GM11168 (cell line): Measurements from ENCODE around the gene DEFB116.
"Not testable (repeated sequence)": the region's sequence is repeated elsewhere in the genome, so short reads cannot be mapped to it uniquely, and the experiment has no call there.

Experiments used
- in situ Hi-C: fragments of 300-500 bp; cut with MboI; formaldehyde crosslinking; loops from one replicate; pipeline ENCODE4 v1.12.0; 2022; ENCODE audit warnings: low sequenced_read_pairs; ENCODE audit not compliant: unreplicated experiment

The DEFB116 gene

DNA sequence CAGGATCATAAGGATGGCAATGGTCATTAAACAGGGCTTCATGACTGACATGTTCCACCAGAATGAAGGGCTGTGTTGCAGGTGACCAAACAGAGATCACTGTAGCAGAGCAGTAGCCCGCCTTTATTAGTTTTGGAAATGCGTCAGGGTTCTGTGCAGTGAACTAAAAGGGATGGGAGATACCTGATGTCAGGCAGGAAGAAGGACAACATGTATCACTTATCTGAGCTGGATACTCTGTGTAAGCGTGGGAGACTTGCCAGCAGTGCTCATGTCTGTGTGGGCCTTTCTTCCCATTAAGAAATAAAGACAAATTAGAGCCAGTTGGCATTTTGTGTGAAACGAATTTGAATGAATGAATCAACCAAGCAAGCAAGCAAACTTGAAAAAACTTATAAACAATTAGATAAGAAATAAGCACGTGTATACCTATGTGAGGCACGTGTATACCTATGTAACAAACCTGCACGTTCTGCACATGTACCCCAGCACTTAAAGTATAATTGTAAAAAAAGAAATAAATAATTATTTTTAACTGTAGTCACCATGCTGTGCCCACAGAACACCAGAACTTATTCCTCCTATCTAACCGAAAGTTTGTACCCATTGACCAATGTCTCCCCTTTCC lies at the start of gene DEFB116:
DEFB116 (minus strand) TSS at position 51 of the 628 bp plus-strand sequence; CDS start at position 51, 0 bp downstream.
- in situ Hi-C loops = no loop called here

GRCh38 chr20:31355981-31356380 lies 47.6 kb upstream of the DEFB116 start:
- in situ Hi-C loops = no loop called here

GRCh38 chr20:31341470-31341869 lies 33.1 kb upstream of the DEFB116 start:
- in situ Hi-C loops = no loop called here

DNA sequence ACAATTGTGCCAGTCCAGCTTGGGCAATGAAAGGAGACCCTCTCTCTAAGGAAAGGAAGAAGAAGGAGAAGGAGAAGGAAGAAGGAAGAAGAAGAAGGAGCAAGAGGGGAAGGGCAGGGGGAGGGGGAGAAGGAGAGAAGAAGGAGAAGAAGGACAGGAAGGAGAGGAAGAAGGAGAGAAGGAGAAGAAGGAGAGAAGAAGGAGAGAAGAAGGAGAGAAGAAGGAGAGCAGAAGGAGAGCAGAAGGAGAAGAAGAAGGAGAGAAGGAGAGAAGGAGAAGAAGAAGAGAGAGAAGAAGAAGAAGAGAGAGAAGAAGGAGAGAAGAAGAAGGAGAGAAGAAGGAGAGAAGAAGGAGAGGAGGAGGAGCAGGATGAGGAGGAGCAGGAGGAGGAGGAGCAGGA lies 22.5 kb upstream of the DEFB116 start:
- in situ Hi-C loops = no loop called here

- in situ Hi-C loops = no loop called here
Observed at GRCh38 chr20:31322504-31322903, 14.1 kb upstream of the DEFB116 start.

- in situ Hi-C loops = not testable (repeated sequence)
Observed at GRCh38 chr20:31284964-31285363, 23.4 kb downstream of the DEFB116 start.

DNA sequence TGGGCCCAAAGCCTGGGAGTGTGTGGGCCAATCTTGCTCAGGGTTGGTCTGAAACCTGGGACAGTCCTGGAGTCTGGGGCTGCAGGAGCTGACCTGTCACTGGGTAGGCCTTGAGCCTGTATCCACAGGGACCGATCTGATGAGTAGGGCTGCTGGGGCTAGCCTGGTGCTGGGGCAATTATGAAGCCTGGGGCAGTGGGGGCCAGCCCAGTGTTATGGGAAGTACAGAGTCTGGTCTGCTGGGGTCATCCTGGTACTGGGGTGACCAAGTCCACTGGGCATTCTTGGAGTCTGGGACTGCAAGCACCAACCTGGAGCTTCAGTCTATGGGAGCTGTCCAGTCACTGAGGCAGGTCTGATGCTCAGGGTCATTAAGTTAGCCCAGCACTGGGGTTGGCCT lies 30.2 kb downstream of the DEFB116 start:
- in situ Hi-C loops = no loop called here

DNA sequence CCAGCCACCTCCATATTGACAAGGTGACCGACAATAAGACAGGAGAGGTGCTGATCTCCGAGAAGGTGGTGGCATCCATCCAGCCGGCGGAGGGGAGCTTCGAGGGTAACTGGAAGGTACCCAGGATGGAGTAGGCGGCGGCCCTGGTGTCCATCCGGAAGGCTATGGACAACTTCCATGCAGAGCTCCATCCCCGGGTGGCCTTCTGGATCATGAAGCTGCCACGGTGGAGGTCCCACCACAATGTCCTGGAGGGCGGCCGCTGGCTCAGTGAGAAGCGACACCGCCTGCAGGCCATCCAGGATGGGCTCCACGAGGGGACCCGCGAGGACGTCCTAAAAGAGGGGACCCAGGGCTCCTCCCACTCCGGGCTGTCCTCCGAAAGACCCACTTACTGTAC lies 33.9 kb downstream of the DEFB116 start:
- in situ Hi-C loops = no loop called here

GRCh38 chr20:31260326-31260932 lies 48.0 kb downstream of the DEFB116 start:
- in situ Hi-C loops = no loop called here

DNA sequence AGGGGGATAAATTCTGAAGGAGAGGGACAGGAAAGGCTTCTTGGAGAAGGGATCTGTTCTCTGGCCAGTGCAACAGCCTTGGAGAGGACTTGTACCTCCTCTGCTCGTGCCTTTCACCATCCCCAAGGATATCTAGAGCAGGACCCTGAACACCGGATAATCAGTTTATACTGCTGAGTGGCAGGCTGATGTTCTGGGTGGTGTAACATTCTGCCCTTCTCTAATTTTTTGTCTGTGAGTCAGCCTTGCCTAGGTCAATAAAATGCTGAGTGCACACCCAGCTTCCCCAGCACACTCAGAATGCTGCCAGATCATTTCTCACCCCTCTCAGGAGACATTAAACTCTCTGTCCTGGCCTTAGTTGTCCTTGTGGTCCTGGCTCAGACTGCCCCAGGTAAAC lies 51.0 kb downstream of the DEFB116 start, which contains the start of gene DEFB115:
DEFB115 (plus strand) TSS at position 301 of the 400 bp plus-strand sequence; CDS start at position 301, 0 bp downstream.
- in situ Hi-C loops = no loop called here

- in situ Hi-C loops = no loop called here
Observed at GRCh38 chr20:31256959-31257358, 51.4 kb downstream of the DEFB116 start.
